HFF-Myc (cell line): Measurements from ENCODE around the gene VSTM4.
A peak's percentile ranks its signal among the peaks of the same experiment; 100 is the strongest.

Source experiments
- DNase-seq: peaks from one replicate; pipeline ENCODE4 v3.0.0-alpha.2; 2011; ENCODE audit warnings: low read depth; ENCODE audit errors: extremely low read depth
- H3K4me3 ChIP-seq: replicated peaks from 2 replicates; pipeline ENCODE4 v1.5.1; 2011; ENCODE audit warnings: low read depth, mild to moderate bottlenecking, control low read depth, low read length
- CTCF ChIP-seq: IDR thresholded peaks from 2 replicates; pipeline ENCODE4 v1.5.1; 2012; ENCODE audit warnings: mild to moderate bottlenecking, low read depth, low read length, control low read depth; ENCODE audit errors: missing control alignments

The VSTM4 gene

GRCh38 chr10:49001870-49002672, 113.3 kb downstream of the VSTM4 start:
- no peak for TF ChIP-seq CTCF
- H3K4me3 ChIP-seq, result no peak overlapping the region
- no peak for DNase-seq

- no peak overlapping the region for H3K4me3 ChIP-seq
- no peak for DNase-seq
- TF ChIP-seq CTCF, result peak; percentile 20
Observed at GRCh38 chr10:49001402-49001801, 113.9 kb downstream of the VSTM4 start.

GRCh38 chr10:49000437-49001398, 114.6 kb downstream of the VSTM4 start:
- no peak for DNase-seq
- no peak overlapping the region for H3K4me3 ChIP-seq
- no peak for TF ChIP-seq CTCF

- TF ChIP-seq CTCF, result no peak
- DNase-seq, result no peak
- no peak overlapping the region for H3K4me3 ChIP-seq
Observed at GRCh38 chr10:48999346-48999745, 116.0 kb downstream of the VSTM4 start.

- no peak for TF ChIP-seq CTCF
- no peak for DNase-seq
- H3K4me3 ChIP-seq, result no peak overlapping the region
Observed at GRCh38 chr10:48996329-48996728, 119.0 kb downstream of the VSTM4 start.

DNA sequence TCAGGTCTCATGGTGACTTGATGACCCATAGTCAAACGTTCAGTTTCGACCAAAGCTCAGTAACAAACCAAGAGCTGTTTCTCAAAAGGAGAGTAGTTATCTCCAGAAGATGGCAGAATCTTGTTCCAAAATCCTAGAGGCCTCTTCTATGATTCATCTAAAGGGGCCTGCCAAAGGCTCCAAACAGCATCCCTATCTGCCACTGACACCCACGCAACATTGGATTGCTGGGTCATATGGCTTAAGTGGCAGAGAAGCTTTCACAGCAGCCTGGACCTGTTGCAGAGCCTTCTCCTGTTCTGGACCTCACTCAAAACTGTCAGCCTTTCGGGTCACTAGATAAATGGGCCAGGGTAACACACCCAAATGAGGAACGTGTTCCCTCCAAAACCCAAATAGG, 121.7 kb downstream of the VSTM4 start:
- no peak for TF ChIP-seq CTCF
- no peak overlapping the region for H3K4me3 ChIP-seq
- no peak for DNase-seq
